GM03348 (cell line): ENCODE measurements around the gene HIBADH.
"Not testable (repeated sequence)": the region's sequence is repeated elsewhere in the genome, so short reads cannot be mapped to it uniquely, and the experiment has no call there.

Experiments used
- DNase-seq: peaks from one replicate; pipeline ENCODE4 v3.0.0; 2012; ENCODE audit warnings: low spot score

The HIBADH gene

GRCh38 chr7:27595009-27595408 is 67.7 kb downstream of the HIBADH start:
- DNase-seq, result no peak

GRCh38 chr7:27593226-27593625 is 69.5 kb downstream of the HIBADH start:
- no peak for DNase-seq

- DNase-seq, result no peak
Observed at GRCh38 chr7:27590416-27590815, 72.3 kb downstream of the HIBADH start.

- DNase-seq, result no peak
Observed at GRCh38 chr7:27587429-27587828, 75.3 kb downstream of the HIBADH start.

GRCh38 chr7:27586825-27587224 is 75.9 kb downstream of the HIBADH start:
- no peak for DNase-seq

- DNase-seq, result peak; percentile 17
Observed at GRCh38 chr7:27585781-27586447, 76.8 kb downstream of the HIBADH start.

GRCh38 chr7:27581906-27582305 is 80.8 kb downstream of the HIBADH start:
- no peak for DNase-seq

GRCh38 chr7:27581119-27581518 is 81.6 kb downstream of the HIBADH start:
- no peak for DNase-seq

- no peak for DNase-seq
Observed at GRCh38 chr7:27579565-27579964, 83.1 kb downstream of the HIBADH start.

GRCh38 chr7:27578169-27578568 is 84.5 kb downstream of the HIBADH start:
- DNase-seq, result not testable (repeated sequence)

GRCh38 chr7:27576360-27576944 is 86.2 kb downstream of the HIBADH start:
- DNase-seq, result peak; percentile 54

- no peak for DNase-seq
Observed at GRCh38 chr7:27575613-27576012, 87.1 kb downstream of the HIBADH start.

- DNase-seq, result no peak
Observed at GRCh38 chr7:27569106-27569505, 93.6 kb downstream of the HIBADH start.

- no peak for DNase-seq
Observed at GRCh38 chr7:27567266-27567665, 95.4 kb downstream of the HIBADH start.

GRCh38 chr7:27564881-27565482 is 97.7 kb downstream of the HIBADH start:
- DNase-seq, result no peak

GRCh38 chr7:27560706-27561235 is 101.9 kb downstream of the HIBADH start:
- peak; percentile 22 for DNase-seq

- DNase-seq, result no peak
Observed at GRCh38 chr7:27555670-27556069, 107.0 kb downstream of the HIBADH start.

- DNase-seq, result no peak
Observed at GRCh38 chr7:27554826-27555225, 107.9 kb downstream of the HIBADH start.

- DNase-seq, result no peak
Observed at GRCh38 chr7:27553273-27553672, 109.4 kb downstream of the HIBADH start.

GRCh38 chr7:27551803-27552400 is 110.8 kb downstream of the HIBADH start:
- no peak for DNase-seq

- no peak for DNase-seq
Observed at GRCh38 chr7:27549606-27550005, 113.1 kb downstream of the HIBADH start.

GRCh38 chr7:27548304-27548703 is 114.4 kb downstream of the HIBADH start:
- no peak for DNase-seq

GRCh38 chr7:27547401-27547800 is 115.3 kb downstream of the HIBADH start:
- peak; percentile 64 for DNase-seq
